B cell (primary cell): ENCODE measurements around the gene CDH12.

Experiments used
- CTCF ChIP-seq: fragments of 200-600 bp; IDR thresholded peaks from one replicate; pipeline ENCODE4 v1.8.0; 2022; ENCODE audit warnings: antibody characterized with exemption, mild to moderate bottlenecking
- EZH2 ChIP-seq: IDR thresholded peaks from 2 replicates; pipeline ENCODE4 v1.6.1; 2012; ENCODE audit warnings: borderline replicate concordance, low read depth, mild to moderate bottlenecking, moderate library complexity, low read length; ENCODE audit not compliant: insufficient read depth, poor library complexity, severe bottlenecking

- TF ChIP-seq CTCF (no peak), EZH2 (no peak)
These were observed 43.0 kb upstream of the CDH12 start for GRCh38 chr5:22896152-22896551.
